ENCODE data around the gene SPAG6. TPM values are rescaled to one million over a fixed set of nuclear protein-coding genes. Genes with fewer than 3 reads are reported as not detected.
"Not testable (repeated sequence)": the region's sequence is repeated elsewhere in the genome, so short reads cannot be mapped to it uniquely, and the experiment has no call there.

SPAG6 gene
- under 1 TPM in 1 of 4 donors, not detected in 3; 0.09 TPM for total RNA-seq
- polyA plus RNA-seq, result 0.05 TPM
- long read RNA-seq, donor 1, result 0 reads
- long read RNA-seq, donor 2, result 0 reads
- long read RNA-seq, donor 3, result 0 reads
- long read RNA-seq, donor 4, result 0 reads

GRCh38 chr10:22345301-22346095 lies at the start of gene SPAG6:
TSS of gene SPAG6 (plus strand) at chr10:22345496. CDS start at chr10:22345612, 116 bp downstream.
- Histone ChIP-seq H3K4me1 (ENCODE audit: control insufficient read depth, insufficient read depth, low read length) (no peaks in the 10 kb centered on the region), H3K27ac (ENCODE audit: low read length) (no peak within 1 kb of the TSS), H3K27me3 (ENCODE audit: control insufficient read depth, insufficient read depth) (no peaks in the 10 kb centered on the region), H3K4me3 (ENCODE audit: low read length) (no peak within 1 kb of the TSS), H3K9me3 (ENCODE audit: control insufficient read depth, low read length) (no peaks in the 10 kb centered on the region)
- DNase-seq (peak; percentile 51 to 82 (median 72)), ATAC-seq (peak in 1 of 2 donors; percentile 20)
- 4% methylated on average over 83 of the region's 83 CpGs for WGBS
- intact Hi-C loops (cut with DNase I), result no loop called here

GRCh38 chr10:22301193-22301592 lies 44.1 kb upstream of the SPAG6 start:
- Histone ChIP-seq H3K27me3 (ENCODE audit: control insufficient read depth, insufficient read depth) (peaks cover 3% of the 10 kb centered on the region), H3K4me3 (ENCODE audit: low read length) (no peak overlapping the region), H3K9me3 (ENCODE audit: control insufficient read depth, low read length) (no peaks in the 10 kb centered on the region), H3K27ac (ENCODE audit: low read length) (no peak overlapping the region), H3K4me1 (ENCODE audit: control insufficient read depth, insufficient read depth, low read length) (no peaks in the 10 kb centered on the region)
- 97% methylated on average over 4 of the region's 4 CpGs for WGBS
- intact Hi-C loops (cut with DNase I), result no loop called here
- DNase-seq, result no peak
- ATAC-seq, result no peak

- no peak for DNase-seq
- H3K4me3 ChIP-seq (ENCODE audit: low read length), result no peak overlapping the region
Measured at GRCh38 chr10:22303461-22303860, 41.8 kb upstream of the SPAG6 start.

GRCh38 chr10:22305721-22306120 lies 39.6 kb upstream of the SPAG6 start:
- DNase-seq (no peak), ATAC-seq (no peak)
- no peaks in the 10 kb centered on the region for H3K4me1 ChIP-seq (ENCODE audit: control insufficient read depth, insufficient read depth, low read length)
- no peaks in the 10 kb centered on the region for H3K9me3 ChIP-seq (ENCODE audit: control insufficient read depth, low read length)
- no peak overlapping the region for H3K27ac ChIP-seq (ENCODE audit: low read length)
- no peaks in the 10 kb centered on the region for H3K27me3 ChIP-seq (ENCODE audit: control insufficient read depth, insufficient read depth)
- intact Hi-C loops (cut with DNase I), result no loop called here
- no peak overlapping the region for H3K4me3 ChIP-seq (ENCODE audit: low read length)
- WGBS, result 78% methylated on average over 2 of the region's 2 CpGs

More at GRCh38 chr10:22303461-22303860, 41.8 kb upstream of the SPAG6 start:
- Histone ChIP-seq H3K27ac (ENCODE audit: low read length) (no peak overlapping the region), H3K4me1 (ENCODE audit: control insufficient read depth, insufficient read depth, low read length) (no peaks in the 10 kb centered on the region), H3K9me3 (ENCODE audit: control insufficient read depth, low read length) (no peaks in the 10 kb centered on the region), H3K27me3 (ENCODE audit: control insufficient read depth, insufficient read depth) (peaks cover 3% of the 10 kb centered on the region)
- no peak for ATAC-seq
- WGBS, result 94% methylated on average over 3 of the region's 3 CpGs
- intact Hi-C loops (cut with DNase I), result no loop called here

- Histone ChIP-seq H3K4me1 (ENCODE audit: control insufficient read depth, insufficient read depth, low read length) (no peaks in the 10 kb centered on the region), H3K4me3 (ENCODE audit: low read length) (no peak overlapping the region), H3K9me3 (ENCODE audit: control insufficient read depth, low read length) (no peaks in the 10 kb centered on the region), H3K27me3 (ENCODE audit: control insufficient read depth, insufficient read depth) (no peaks in the 10 kb centered on the region), H3K27ac (ENCODE audit: low read length) (no peak overlapping the region)
- intact Hi-C loops (cut with DNase I), result no loop called here
- WGBS, result 81% methylated on average over 2 of the region's 2 CpGs
- no peak for DNase-seq
- ATAC-seq, result no peak
Measured at GRCh38 chr10:22308390-22308789, 36.9 kb upstream of the SPAG6 start.

- no peak overlapping the region for H3K27ac ChIP-seq (ENCODE audit: low read length)
- intact Hi-C loops (cut with DNase I), result no loop called here
Measured at GRCh38 chr10:22309180-22310000, 35.9 kb upstream of the SPAG6 start.

GRCh38 chr10:22310012-22310411 lies 35.3 kb upstream of the SPAG6 start:
- not testable (repeated sequence) for ATAC-seq; H3K4me1 ChIP-seq (ENCODE audit: control insufficient read depth, insufficient read depth, low read length); DNase-seq; H3K4me3 ChIP-seq (ENCODE audit: low read length); H3K27ac ChIP-seq (ENCODE audit: low read length); H3K9me3 ChIP-seq (ENCODE audit: control insufficient read depth, low read length); H3K27me3 ChIP-seq (ENCODE audit: control insufficient read depth, insufficient read depth)
- intact Hi-C loops (cut with DNase I), result loop anchor here in 2 of 4 donors (10.0 kb wide), 3 partner anchors 55 to 85 kb away; no protein-coding TSS in a partner anchor
- 97% methylated on average over 10 of the region's 10 CpGs for WGBS

More at GRCh38 chr10:22309180-22310000, 35.9 kb upstream of the SPAG6 start:
- Histone ChIP-seq H3K4me1 (ENCODE audit: control insufficient read depth, insufficient read depth, low read length) (no peaks in the 10 kb centered on the region), H3K4me3 (ENCODE audit: low read length) (no peak overlapping the region), H3K27me3 (ENCODE audit: control insufficient read depth, insufficient read depth) (no peaks in the 10 kb centered on the region), H3K9me3 (ENCODE audit: control insufficient read depth, low read length) (no peaks in the 10 kb centered on the region)
- whole genome bisulfite sequencing, result 96% methylated on average over 4 of the region's 4 CpGs
- ATAC-seq (no peak), DNase-seq (no peak)

- Histone ChIP-seq H3K9me3 (ENCODE audit: control insufficient read depth, low read length) (no peaks in the 10 kb centered on the region), H3K27ac (ENCODE audit: low read length) (no peak overlapping the region), H3K4me1 (ENCODE audit: control insufficient read depth, insufficient read depth, low read length) (no peaks in the 10 kb centered on the region), H3K27me3 (ENCODE audit: control insufficient read depth, insufficient read depth) (no peaks in the 10 kb centered on the region), H3K4me3 (ENCODE audit: low read length) (no peak overlapping the region)
- ATAC-seq (no peak), DNase-seq (no peak)
- intact Hi-C loops (cut with DNase I), result loop anchor here in 2 of 4 donors (10.0 kb wide), 3 partner anchors 56 to 86 kb away; no protein-coding TSS in a partner anchor
Measured at GRCh38 chr10:22310928-22311327, 34.4 kb upstream of the SPAG6 start.

GRCh38 chr10:22314852-22315251 lies 30.4 kb upstream of the SPAG6 start:
- Histone ChIP-seq H3K9me3 (ENCODE audit: control insufficient read depth, low read length) (no peaks in the 10 kb centered on the region), H3K27ac (ENCODE audit: low read length) (no peak overlapping the region), H3K27me3 (ENCODE audit: control insufficient read depth, insufficient read depth) (no peaks in the 10 kb centered on the region), H3K4me1 (ENCODE audit: control insufficient read depth, insufficient read depth, low read length) (peaks cover 3% of the 10 kb centered on the region), H3K4me3 (ENCODE audit: low read length) (no peak overlapping the region)
- intact Hi-C loops (cut with DNase I), result loop anchor here (5.0 to 10.0 kb wide), 5 partner anchors 60 to 90 kb away; no protein-coding TSS in a partner anchor
- 58% methylated on average over 2 of the region's 2 CpGs for WGBS
- ATAC-seq (no peak), DNase-seq (no peak)

GRCh38 chr10:22315455-22316285 lies 29.6 kb upstream of the SPAG6 start:
- WGBS, result 1% methylated on average over 53 of the region's 53 CpGs
- intact Hi-C loops (cut with DNase I), result loop anchor here (5.0 to 10.0 kb wide), 5 partner anchors 61 to 91 kb away; no protein-coding TSS in a partner anchor
- DNase-seq (no peak), ATAC-seq (peak in 1 of 2 donors; percentile 3)
- no peaks in the 10 kb centered on the region for H3K9me3 ChIP-seq (ENCODE audit: control insufficient read depth, low read length)
- H3K4me1 ChIP-seq (ENCODE audit: control insufficient read depth, insufficient read depth, low read length), result peaks cover 3% of the 10 kb centered on the region
- peak overlapping the region; percentile 93 for H3K27ac ChIP-seq (ENCODE audit: low read length)
- H3K27me3 ChIP-seq (ENCODE audit: control insufficient read depth, insufficient read depth), result no peaks in the 10 kb centered on the region
- peak overlapping the region; percentile 89 for H3K4me3 ChIP-seq (ENCODE audit: low read length)
